NK-92 treated with Interleukin-12 subunit alpha and Interleukin-12 subunit beta, amount 100 ng/mL, for 24 hours (cell line): ENCODE measurements around the gene RPS21.

Experiments
- DNase-seq: peaks from one replicate; lab custom pipeline; 2025; lab: John Stamatoyannopoulos, UW

The RPS21 gene

GRCh38 chr20:62354031-62354808 is 32.7 kb upstream of the RPS21 start:
- DNase-seq, result no peak

DNA sequence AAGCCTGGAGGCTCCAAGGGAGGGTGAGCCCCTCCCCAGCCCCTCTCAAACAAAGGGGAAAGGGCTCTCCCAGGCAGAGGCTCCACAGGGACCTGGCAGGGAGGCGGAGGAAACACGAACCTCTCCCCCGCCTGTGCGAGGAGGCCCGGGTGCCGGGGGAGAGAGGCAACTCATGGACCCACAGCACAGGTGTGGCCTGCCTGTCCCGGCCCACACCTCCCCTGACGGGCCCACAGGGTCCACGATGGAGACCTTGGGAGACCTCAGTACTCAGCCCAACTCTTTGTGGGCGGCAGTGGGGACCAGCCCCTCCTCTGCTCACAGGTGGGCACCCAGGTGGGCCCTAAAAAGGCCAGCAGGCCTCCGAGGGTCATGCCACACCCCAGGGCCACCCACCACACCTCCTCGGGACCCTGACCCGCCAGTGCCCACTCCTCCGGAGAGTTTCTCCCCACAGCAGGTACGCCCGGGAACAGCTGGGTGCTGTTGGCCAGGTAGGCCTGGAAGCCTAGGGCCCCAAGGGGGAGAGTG is 32.0 kb upstream of the RPS21 start:
- no peak for DNase-seq

DNA sequence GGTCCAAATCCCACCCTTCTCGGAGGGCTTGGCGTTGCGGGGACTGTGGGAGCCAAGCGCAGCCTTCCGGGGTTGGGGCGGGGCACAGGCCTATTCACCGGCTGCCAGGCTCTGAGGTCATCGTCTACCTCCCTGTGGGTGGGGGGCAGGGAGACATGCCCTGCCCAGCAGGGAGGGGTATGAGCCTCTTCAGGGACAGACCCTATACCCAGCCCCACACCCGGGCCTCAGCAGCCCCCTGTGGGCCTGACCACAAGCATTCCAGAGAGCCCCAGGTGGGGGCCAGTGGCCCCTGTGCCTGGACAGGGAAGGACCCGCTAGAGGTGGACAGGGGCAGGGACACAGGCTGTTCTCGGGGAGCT is 31.4 kb upstream of the RPS21 start:
- no peak for DNase-seq

DNA sequence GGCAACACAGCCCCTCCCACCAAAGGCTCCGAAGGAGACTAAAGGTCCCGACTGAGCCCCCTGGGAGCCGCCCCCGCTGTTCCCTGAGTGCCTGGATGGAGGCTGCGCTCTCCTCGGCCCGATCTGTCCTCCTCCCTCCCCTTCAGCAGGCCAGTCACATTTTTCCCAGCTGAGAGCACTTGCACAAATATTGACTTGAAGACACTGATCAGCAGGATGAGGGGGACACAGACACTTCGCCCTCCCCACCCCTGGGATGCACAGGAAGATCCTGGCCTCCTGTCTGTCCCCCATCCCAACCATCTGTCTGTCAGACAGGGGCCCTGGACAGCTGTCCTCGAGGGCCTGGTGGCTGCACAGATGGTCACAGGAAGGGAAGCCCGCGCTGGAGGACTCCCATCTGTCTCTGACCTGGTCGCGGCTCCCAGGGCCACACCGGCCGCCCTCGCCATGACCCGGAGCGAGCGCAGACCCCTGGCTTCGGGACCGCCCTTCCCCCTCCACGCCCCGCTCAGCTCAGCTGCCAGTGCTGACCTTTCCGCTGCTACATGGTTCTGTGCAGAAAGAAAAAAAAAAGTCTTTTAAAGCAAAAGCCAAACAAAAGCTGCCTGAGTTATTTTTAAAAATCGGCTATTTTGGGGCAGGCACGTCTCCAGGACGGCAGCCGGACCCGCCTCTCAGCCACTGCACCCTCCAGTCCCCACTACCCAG is 30.9 kb upstream of the RPS21 start:
- no peak for DNase-seq

- DNase-seq, result no peak
These were observed 30.2 kb upstream of the RPS21 start for GRCh38 chr20:62356589-62357186.

- no peak for DNase-seq
These were observed 29.7 kb upstream of the RPS21 start for GRCh38 chr20:62357187-62357667.

- no peak for DNase-seq
These were observed 29.2 kb upstream of the RPS21 start for GRCh38 chr20:62357681-62358080.

DNA sequence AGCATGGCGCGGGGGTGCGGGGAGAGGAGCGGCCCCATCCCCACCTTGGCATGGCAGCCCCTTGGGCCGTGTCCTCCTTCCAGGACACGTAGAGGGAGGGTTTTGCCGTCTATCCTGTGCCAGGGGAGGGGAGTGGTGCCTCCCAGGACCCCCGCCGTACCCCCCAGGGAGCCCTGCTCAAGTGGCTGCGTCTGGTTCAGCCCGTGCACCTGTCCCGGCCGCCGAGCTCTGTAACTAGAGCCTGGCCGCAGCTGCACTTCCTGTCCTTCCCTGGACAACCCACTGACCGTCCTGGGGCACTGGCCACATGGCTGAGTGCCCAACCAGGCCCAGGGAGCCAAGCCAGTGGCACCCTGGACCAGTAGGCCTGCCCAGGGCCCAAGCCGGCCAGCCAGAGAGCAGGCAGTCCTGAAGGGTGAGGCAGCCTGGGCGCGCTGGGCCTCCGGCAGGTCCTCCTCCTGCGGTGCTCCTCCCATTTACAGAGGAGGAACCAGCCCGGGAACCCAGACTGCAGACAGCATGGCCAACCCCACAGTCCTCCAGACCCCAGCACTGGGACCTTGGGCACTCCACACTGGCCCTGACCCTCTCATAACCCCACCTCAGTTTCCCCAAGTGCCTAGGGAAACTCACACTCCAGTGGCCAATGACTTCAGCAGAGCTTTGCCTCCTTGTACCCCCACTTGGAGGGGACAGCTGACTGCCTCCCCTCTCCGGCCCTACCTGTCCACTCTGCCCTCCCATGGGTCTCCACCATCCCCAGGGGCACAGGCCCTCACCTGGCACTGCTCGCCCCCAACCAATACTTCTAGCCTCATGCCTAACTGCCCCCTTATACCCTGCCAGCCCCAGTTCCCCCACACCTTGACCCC is 28.5 kb upstream of the RPS21 start:
- DNase-seq, result no peak

DNA sequence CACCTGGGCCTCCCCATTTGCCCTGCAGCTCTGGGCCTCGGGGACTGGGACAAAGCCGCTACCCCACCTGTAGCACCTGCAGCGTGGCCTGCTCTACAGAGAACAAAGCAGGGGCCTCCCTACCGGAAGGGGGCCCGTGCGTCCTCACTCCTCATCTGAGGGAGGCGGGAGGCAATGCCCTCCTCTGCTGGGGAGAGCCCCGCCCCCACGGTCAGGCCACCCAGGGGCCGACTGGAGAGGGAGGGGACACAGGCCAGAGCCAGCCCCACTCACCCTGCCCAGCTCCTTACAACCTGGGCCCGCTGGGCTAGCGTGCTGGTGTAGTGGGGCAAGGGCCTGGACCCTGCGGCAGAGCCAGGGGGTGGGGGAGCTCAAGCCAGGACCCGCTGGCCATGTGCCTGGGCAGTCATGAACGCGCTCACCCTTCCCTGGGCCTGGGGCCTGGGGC is 27.8 kb upstream of the RPS21 start:
- DNase-seq, result no peak

DNA sequence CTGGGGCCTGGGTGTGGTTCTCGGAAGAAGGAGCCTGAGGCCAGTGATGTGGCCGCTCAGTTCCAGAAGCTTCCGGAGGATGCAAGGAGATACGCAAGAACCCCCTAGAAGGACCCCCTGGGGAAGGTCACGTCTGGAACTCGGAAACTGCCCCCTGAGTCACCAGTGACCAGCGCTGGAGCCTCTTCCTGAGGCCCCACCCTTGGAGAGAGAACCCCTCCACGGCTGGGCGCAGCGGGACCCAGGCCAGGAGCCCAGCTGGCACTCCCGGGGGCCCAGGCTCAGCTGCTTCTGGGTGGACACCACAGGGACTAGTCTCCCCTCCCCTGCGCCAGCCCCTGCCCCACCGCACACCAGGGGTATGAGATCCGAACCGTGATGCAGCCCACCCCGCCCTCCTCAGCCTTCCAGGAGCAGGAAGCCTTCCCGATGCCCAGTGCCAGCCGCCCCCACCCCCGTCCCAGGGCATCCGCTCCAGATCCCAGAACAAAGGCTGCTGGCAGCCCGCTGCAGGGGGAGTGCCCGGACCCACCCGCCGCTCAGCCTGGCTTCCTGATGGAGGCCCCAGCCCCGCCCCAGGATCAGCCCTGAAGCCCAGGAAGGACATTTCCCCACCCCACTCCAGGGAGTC is 27.3 kb upstream of the RPS21 start:
- DNase-seq, result no peak

GRCh38 chr20:62360854-62361798 is 25.8 kb upstream of the RPS21 start:
- DNase-seq, result no peak

GRCh38 chr20:62361799-62362589 is 24.9 kb upstream of the RPS21 start:
- no peak for DNase-seq

DNA sequence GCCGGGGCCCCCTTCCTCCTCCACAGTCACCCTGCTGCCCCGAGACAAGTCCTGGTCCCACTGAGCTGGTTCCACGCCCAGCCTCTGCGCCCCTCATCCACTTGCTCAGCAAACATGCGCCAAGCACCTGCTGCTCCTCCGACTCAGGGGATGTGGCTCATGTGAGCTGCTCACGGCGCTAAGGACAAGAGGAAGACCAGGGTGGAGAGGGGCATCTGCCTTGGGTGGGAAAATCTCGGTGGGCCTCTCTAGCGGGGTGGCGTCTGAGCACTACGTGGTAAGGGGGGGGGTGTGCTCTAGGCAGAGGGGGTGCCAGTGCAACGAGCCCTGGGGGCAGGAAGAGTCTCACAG is 24.3 kb upstream of the RPS21 start:
- no peak for DNase-seq

- no peak for DNase-seq
These were observed 23.6 kb upstream of the RPS21 start for GRCh38 chr20:62362991-62363919.

DNA sequence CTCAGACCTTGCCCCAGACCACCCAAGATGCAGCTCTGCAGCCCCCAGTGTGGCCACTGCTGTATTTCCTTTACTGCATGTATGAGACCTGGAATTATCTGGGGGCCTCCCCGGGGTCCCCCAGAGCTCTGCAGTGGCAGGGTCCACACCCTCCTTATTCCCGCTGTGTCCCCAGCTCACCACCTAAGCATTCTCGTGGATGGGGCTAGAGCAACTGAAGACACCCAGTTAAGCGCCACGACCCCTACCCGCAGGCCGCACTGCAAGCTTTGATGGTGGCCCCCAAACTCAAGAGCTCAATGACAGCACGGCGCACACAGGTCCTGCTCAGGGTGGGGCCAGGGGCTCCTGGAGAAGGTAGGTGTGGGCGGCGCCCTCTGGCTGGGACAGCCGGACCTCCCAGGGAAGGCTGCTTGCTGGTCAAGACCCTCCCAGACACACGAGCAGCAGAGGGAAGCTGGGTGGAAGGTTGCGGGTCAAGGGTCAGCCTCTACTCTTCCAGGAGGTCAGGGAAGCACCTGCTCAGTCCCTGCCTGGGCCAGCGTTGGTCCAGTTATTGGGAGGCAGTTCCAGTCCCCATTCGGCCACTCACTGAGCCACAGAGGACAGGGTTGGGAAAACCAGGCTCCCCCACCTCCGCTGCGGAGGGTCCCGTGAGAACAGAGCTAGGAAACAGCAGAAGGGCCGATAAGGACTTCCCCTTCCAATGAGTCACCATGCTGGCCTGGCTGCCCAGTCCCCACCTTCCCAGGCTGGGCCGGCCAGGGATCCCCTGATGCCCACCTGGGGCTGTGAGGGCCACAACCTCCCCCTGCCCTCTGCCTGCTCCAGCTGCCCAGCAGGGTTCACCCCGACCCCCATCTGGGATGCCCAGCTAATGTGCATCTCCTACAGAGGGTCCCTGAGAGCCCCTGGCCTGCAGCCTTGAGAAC is 22.7 kb upstream of the RPS21 start:
- DNase-seq, result no peak

DNA sequence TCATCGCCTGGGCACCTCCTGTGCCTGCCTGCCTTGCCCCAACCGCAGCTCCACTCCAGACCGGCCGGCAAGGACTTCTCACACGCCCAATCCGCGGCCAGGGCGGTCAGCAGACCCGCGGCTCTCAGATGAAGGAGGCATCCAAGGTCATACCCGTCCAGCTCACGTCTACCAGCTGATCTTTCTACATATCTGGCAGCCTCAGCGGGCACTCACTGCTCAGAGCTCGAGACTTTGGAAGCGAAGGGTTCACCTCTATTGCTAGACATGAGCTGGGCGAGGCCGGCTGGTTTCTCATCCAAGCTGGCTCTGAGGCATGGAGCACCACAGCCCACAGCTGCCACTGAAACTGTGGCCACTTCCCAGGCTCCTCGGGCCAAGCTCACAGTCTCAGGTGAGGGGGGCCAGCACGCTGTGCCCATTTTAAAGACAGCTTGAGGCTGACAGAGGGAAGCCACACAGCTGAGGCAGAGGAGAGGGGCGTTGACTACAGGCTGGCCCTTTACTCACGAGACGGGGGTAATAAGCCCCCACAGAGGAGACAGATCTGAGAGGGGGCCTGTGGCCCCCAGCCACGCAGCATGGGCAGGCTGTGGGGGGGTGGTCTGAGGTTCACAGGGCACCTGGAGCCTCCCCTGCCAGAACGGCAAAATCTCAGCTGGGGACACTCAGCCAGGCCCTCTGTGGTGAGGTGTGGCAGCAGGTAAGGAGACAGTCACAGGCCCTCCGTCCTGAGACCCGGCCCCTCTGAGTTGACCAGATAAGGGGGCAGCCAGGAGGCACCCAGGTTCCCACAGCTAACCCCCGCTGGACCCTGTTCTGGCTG is 21.8 kb upstream of the RPS21 start:
- no peak for DNase-seq
